ENCODE results near the gene TOMT. TPM values are rescaled to one million over a fixed set of nuclear protein-coding genes. Genes with fewer than 3 reads are reported as not detected.

The TOMT gene
- total and polyA plus RNA-seq, 2 donors (not counting 3 experiments of a cell fraction or from before 2014, with no cell fraction given) = not detected

- Histone ChIP-seq H4K20me1 (replicated peaks; ENCODE audit: control insufficient read depth, extremely low read depth, insufficient read depth, low read length) (no peaks in the 10 kb centered on the region), H3K27ac (ENCODE audit: insufficient read depth, low read depth, low read length) (no peak overlapping the region), H3K4me2 (ENCODE audit: insufficient read depth, low read length) (no peak overlapping the region), H3K4me1 (ENCODE audit: control insufficient read depth, extremely low read depth, insufficient read depth, low read length) (no peaks in the 10 kb centered on the region), H3K27me3 (ENCODE audit: control insufficient read depth in 2 of 2, insufficient read depth in 2 of 2, low read length in 2 of 2) (peaks cover 7 to 10% of the 10 kb centered on the region in 2 experiments), H3K36me3 (ENCODE audit: control insufficient read depth in 2 of 2, extremely low read depth in 1 of 2, insufficient read depth in 2 of 2, low read length in 2 of 2) (no peaks in the 10 kb centered on the region), H3K4me3 (replicated peaks in 1 of 3; ENCODE audit: insufficient read depth in 1 of 3, low read depth in 1 of 3, low read length in 3 of 3) (no peak overlapping the region), H3K9me3 (replicated peaks; ENCODE audit: control insufficient read depth, insufficient read depth, low read length) (no peaks in the 10 kb centered on the region), H3K79me2 (ENCODE audit: control insufficient read depth, insufficient read depth, low read length) (no peaks in the 10 kb centered on the region), H3K9me1 (replicated peaks; ENCODE audit: control insufficient read depth, extremely low read depth, insufficient read depth, low read length) (no peaks in the 10 kb centered on the region), H3K9ac (replicated peaks; ENCODE audit: extremely low read depth, insufficient read depth, low read length) (no peak overlapping the region), H2AFZ (ENCODE audit: low read depth, low read length) (no peak overlapping the region)
- intact Hi-C loops (cut with micrococcal nuclease) = no loop called here
- no peak for DNase-seq (ENCODE audit: low read depth, low spot score)
- dilution Hi-C loops (cut with MboI; ENCODE audit: extremely low pct_ligation_motif_present, low sequenced_read_pairs) = no loop called here
- ChIA-PET CTCF (interaction anchor here (1.0 to 2.2 kb wide), 4 partner anchors 9 to 274 kb away, joined by 3 to 17 read pairs (median 7); no protein-coding TSS in a partner anchor), POLR2A (no interaction called here)
- TF ChIP-seq JUN (IDR thresholded peaks at IDR 0.05; ENCODE audit: borderline replicate concordance, insufficient read depth, insufficient read length, low read depth) = no peak
- no peak for TF ChIP-seq POLR2A (IDR thresholded peaks at IDR 0.05; ENCODE audit: low read depth, low read length)
- TF ChIP-seq EZH2 (IDR thresholded peaks at IDR 0.05; ENCODE audit: borderline replicate concordance, low read depth, low read length, severe bottlenecking) = no peak
- no peak for TF ChIP-seq CTCF (IDR thresholded peaks at IDR 0.05; ENCODE audit: extremely low read depth in 1 of 2, insufficient read depth in 1 of 2, low read depth in 1 of 2, low read length in 2 of 2)
- no peak for TF ChIP-seq FOS (IDR thresholded peaks at IDR 0.05; ENCODE audit: borderline replicate concordance, insufficient read depth, low read length)
- no peak for TF ChIP-seq MAX (IDR thresholded peaks at IDR 0.05; ENCODE audit: insufficient read depth, insufficient read length)
- no peak for TF ChIP-seq MYC (IDR thresholded peaks at IDR 0.05; ENCODE audit: low read depth, low read length)
- TF ChIP-seq POLR2AphosphoS5 (IDR thresholded peaks at IDR 0.05; ENCODE audit: insufficient read depth, low read depth, low read length) = no peak
- TF ChIP-seq GATA2 (IDR thresholded peaks at IDR 0.05; ENCODE audit: insufficient read depth, insufficient read length, low read depth, low read length) = no peak
- BruUV-seq (replicated peaks) = no TSS peak
- FAIRE-seq = no peak
Measured at GRCh38 chr11:72157131-72157530, 51.4 kb downstream of the TOMT start.

Small RNAs within 50 kb of the gene (microRNA-seq; reads per million reads assigned to microRNA genes)
- gene MIR3165 (ENCODE audit: borderline number of aligned reads, borderline replicate concordance) = not detected

Small RNAs within 50 kb of the gene (small RNA-seq; reads per million reads assigned to genes)
- gene MIR3165 (ENCODE audit: insufficient read depth, insufficient read length, low read depth, low replicate concordance) = not detected

Other genes starting within 250 kb of the TOMT start
- not detected in 2 replicates for gene DEFB131B, start 227.5 kb upstream of the TOMT start, total RNA-seq
- gene DEFB131B, start 227.5 kb upstream of the TOMT start, polyA plus RNA-seq = not detected in 2 replicates
- 8.9 and 9.0 TPM in 2 replicates for gene XNDC1N, start 177.3 kb upstream of the TOMT start, total RNA-seq
- 3.0 and 3.5 TPM in 2 replicates for gene XNDC1N, start 177.3 kb upstream of the TOMT start, polyA plus RNA-seq
- 61.4 and 61.7 TPM in 2 replicates for gene RNF121, start 176.9 kb upstream of the TOMT start, total RNA-seq
- 86.6 and 99.9 TPM in 2 replicates for gene RNF121, start 176.9 kb upstream of the TOMT start, polyA plus RNA-seq
- 12.9 and 13.0 TPM in 2 replicates for gene IL18BP, start 107.0 kb upstream of the TOMT start, total RNA-seq
- gene IL18BP, start 107.0 kb upstream of the TOMT start, polyA plus RNA-seq = 20.1 and 25.1 TPM in 2 replicates
- 164 and 168 TPM in 2 replicates for gene NUMA1, start 25.4 kb upstream of the TOMT start, total RNA-seq
- 120 and 121 TPM in 2 replicates for gene NUMA1, start 25.4 kb upstream of the TOMT start, polyA plus RNA-seq
- 3.8 and 6.1 TPM in 2 replicates for gene LRRC51, start 25.1 kb upstream of the TOMT start, total RNA-seq
- 3.5 and 4.4 TPM in 2 replicates for gene LRRC51, start 25.1 kb upstream of the TOMT start, polyA plus RNA-seq
- gene LAMTOR1, start 2.6 kb upstream of the TOMT start, total RNA-seq = 91.1 and 95.1 TPM in 2 replicates
- gene LAMTOR1, start 2.6 kb upstream of the TOMT start, polyA plus RNA-seq = 174 and 214 TPM in 2 replicates
- 67.0 and 72.4 TPM in 2 replicates for gene ANAPC15, start 6.8 kb downstream of the TOMT start, total RNA-seq
- gene ANAPC15, start 6.8 kb downstream of the TOMT start, polyA plus RNA-seq = 52.0 and 70.5 TPM in 2 replicates
- gene FOLR3, start 29.8 kb downstream of the TOMT start, total RNA-seq = not detected in 2 replicates
- not detected in 2 replicates for gene FOLR3, start 29.8 kb downstream of the TOMT start, polyA plus RNA-seq
- not detected in 2 replicates for gene FOLR1, start 86.2 kb downstream of the TOMT start, total RNA-seq
- not detected in 2 replicates for gene FOLR1, start 86.2 kb downstream of the TOMT start, polyA plus RNA-seq
- not detected in 2 replicates for gene FOLR2, start 110.9 kb downstream of the TOMT start, total RNA-seq
- gene FOLR2, start 110.9 kb downstream of the TOMT start, polyA plus RNA-seq = not detected in 2 replicates
- 184 and 211 TPM in 2 replicates for gene INPPL1, start 118.8 kb downstream of the TOMT start, total RNA-seq
- 125 and 153 TPM in 2 replicates for gene INPPL1, start 118.8 kb downstream of the TOMT start, polyA plus RNA-seq
- not detected in 2 replicates for gene PHOX2A, start 138.3 kb downstream of the TOMT start, total RNA-seq
- not detected in 2 replicates for gene PHOX2A, start 138.3 kb downstream of the TOMT start, polyA plus RNA-seq

Measured in endothelial cell of umbilical vein (primary cell).